Breast epithelium (tissue), 4 donors: ENCODE data around the gene PEBP1. TPM values are rescaled to one million over a fixed set of nuclear protein-coding genes. Genes with fewer than 3 reads are reported as not detected.

Experiments used
- DNase-seq, 2 donors: peaks; one replicate each; pipeline ENCODE4 v3.0.0-alpha.2; 2019; ENCODE audit warnings: low spot score in 2 of 2
- H3K27ac ChIP-seq, 2 donors: fragments of 200-600 bp; sonication (generic) in 1 of 2; one replicate each; pipeline ENCODE4 v1.5.1; 2016 to 2019; ENCODE audit warnings: mild to moderate bottlenecking in 1 of 2
- H3K27me3 ChIP-seq, 2 donors: fragments of 200-600 bp; sonication (generic) in 1 of 2; one replicate each; pipeline versions ENCODE4 v1.5.1 to v1.6.0; 2017 to 2019; ENCODE audit warnings: control low read depth in 1 of 2, mild to moderate bottlenecking in 1 of 2
- H3K36me3 ChIP-seq: fragments of 200-600 bp; one replicate; pipeline ENCODE4 v1.5.1; 2019
- H3K4me1 ChIP-seq, 2 donors: fragments of 200-600 bp; sonication (generic); one replicate each; pipeline ENCODE4 v1.5.1; 2016 to 2019; ENCODE audit warnings: control low read depth in 1 of 2
- H3K4me3 ChIP-seq, 3 donors: fragments of 200-600 bp; sonication (generic); 1 replicate in 2 of 3; 2 replicates in 1 of 3; pipeline ENCODE4 v1.5.1; 2016 to 2019; ENCODE audit warnings: mild to moderate bottlenecking in 3 of 3, moderate library complexity in 2 of 3
- H3K9me3 ChIP-seq, 2 donors: fragments of 200-600 bp; sonication (generic) in 1 of 2; one replicate each; pipeline ENCODE4 v1.5.1; 2016 to 2019; ENCODE audit warnings: control low read depth in 1 of 2
- POLR2A ChIP-seq: fragments of 450-650 bp; IDR thresholded peaks from one replicate; pipeline ENCODE4 v1.6.1; 2016; ENCODE audit warnings: antibody characterized with exemption, mild to moderate bottlenecking, moderate library complexity
- POLR2AphosphoS5 ChIP-seq, 3 donors: sonication (generic); formaldehyde crosslinking; IDR thresholded peaks; one replicate each; pipeline ENCODE4 v1.6.1; 2017; ENCODE audit warnings: antibody characterized with exemption in 3 of 3
- intact Hi-C: fragments of 100-400 bp; cut with DNase I; formaldehyde crosslinking; loops from one replicate; pipeline ENCODE4 v1.15.1; 2023; ENCODE audit warnings: low total_unique reads
- total RNA-seq, 3 donors: library from RNA; depleted of rRNA; stranded (reverse); fragments of >200 nt; gene quantifications; one replicate each; pipeline ENCODE4 v1.1.0, GENCODE V29; 2016
- TF ChIP-seq, protein P1 (sequence below), 3 donors: fragments of 450-650 bp; IDR thresholded peaks; one replicate each; pipeline ENCODE4 v1.5.1; 2016 to 2017; ENCODE audit warnings: antibody characterized with exemption in 3 of 3, mild to moderate bottlenecking in 3 of 3, moderate library complexity in 3 of 3

PEBP1 gene
- total RNA-seq, 3 donors from 2014 or later: 373 to 507 (median 440) TPM

DNA sequence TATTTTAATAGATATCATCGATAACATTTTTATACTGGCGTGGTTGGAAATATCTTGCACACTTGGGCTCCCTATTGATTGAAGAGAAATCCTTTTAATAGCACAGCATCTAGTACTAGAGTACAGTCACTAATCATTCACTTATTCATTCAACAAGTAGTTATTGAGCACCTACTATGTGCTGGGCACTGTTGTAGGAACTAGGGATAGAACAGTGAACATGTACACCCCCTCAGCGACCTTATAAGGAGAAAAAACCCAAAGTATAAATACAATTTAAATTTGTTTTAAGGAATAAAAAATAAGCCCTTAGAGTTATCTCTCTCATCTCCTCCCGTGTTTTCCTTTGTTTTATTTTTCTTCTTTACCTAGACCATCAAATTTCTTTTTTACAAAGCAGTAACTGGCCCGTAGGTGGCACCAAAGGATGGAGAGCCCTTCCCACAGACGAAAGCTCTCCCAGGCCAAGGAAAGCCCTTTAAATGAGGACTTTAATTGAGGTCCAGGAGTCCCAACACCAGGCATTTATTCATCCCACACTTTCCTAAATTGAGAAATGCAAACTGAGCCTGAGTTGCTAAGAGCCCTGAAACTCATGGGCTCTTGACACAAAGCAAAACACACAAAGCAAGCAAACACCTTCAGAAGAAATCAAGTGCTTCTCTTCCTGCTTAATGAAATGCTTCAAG is 29.0 kb downstream of the PEBP1 start:
- H3K27me3 ChIP-seq: no peaks in the 10 kb centered on the region
- H3K9me3 ChIP-seq: no peaks in the 10 kb centered on the region
- no peak overlapping the region for H3K27ac ChIP-seq
- no peaks in the 10 kb centered on the region for H3K4me1 ChIP-seq
- no peak for DNase-seq
- intact Hi-C loops: no loop called here
- TF ChIP-seq, protein P1, sequence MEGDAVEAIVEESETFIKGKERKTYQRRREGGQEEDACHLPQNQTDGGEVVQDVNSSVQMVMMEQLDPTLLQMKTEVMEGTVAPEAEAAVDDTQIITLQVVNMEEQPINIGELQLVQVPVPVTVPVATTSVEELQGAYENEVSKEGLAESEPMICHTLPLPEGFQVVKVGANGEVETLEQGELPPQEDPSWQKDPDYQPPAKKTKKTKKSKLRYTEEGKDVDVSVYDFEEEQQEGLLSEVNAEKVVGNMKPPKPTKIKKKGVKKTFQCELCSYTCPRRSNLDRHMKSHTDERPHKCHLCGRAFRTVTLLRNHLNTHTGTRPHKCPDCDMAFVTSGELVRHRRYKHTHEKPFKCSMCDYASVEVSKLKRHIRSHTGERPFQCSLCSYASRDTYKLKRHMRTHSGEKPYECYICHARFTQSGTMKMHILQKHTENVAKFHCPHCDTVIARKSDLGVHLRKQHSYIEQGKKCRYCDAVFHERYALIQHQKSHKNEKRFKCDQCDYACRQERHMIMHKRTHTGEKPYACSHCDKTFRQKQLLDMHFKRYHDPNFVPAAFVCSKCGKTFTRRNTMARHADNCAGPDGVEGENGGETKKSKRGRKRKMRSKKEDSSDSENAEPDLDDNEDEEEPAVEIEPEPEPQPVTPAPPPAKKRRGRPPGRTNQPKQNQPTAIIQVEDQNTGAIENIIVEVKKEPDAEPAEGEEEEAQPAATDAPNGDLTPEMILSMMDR (IDR thresholded peaks at IDR 0.05): peak in 2 of 3 donors; percentile 26 to 29
- no peak for TF ChIP-seq POLR2A
- H3K4me3 ChIP-seq: no peak overlapping the region
- H3K36me3 ChIP-seq: no peaks in the 10 kb centered on the region

DNA sequence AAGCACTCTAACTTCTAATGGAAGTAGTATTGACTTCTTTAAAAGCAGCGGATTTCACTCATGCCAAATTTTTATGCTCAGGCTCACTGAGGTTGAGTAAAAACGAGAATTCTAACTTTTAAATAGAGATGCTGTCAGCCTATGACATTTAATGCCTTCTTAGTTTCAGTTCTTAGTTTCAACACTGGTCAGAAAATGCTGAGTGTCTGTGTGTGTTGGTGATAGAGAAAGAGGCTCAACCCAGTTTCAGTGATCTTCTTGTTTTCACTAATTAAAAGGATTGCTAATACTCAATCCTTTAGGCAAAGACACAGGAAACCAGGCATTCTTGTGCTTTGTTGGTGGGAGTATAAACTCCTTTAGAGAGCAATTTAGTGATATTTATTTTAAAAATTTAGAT is 31.0 kb downstream of the PEBP1 start:
- no peak overlapping the region for H3K4me3 ChIP-seq
- TF ChIP-seq, protein P1 (IDR thresholded peaks at IDR 0.05): no peak
- no peak for TF ChIP-seq POLR2A
- no peak for TF ChIP-seq POLR2AphosphoS5 (IDR thresholded peaks at IDR 0.05)
- H3K4me1 ChIP-seq: no peaks in the 10 kb centered on the region
- H3K9me3 ChIP-seq: no peaks in the 10 kb centered on the region
- H3K36me3 ChIP-seq: peaks cover 4% of the 10 kb centered on the region
- intact Hi-C loops: no loop called here
- DNase-seq: no peak
- no peak overlapping the region for H3K27ac ChIP-seq
- no peaks in the 10 kb centered on the region for H3K27me3 ChIP-seq

DNA sequence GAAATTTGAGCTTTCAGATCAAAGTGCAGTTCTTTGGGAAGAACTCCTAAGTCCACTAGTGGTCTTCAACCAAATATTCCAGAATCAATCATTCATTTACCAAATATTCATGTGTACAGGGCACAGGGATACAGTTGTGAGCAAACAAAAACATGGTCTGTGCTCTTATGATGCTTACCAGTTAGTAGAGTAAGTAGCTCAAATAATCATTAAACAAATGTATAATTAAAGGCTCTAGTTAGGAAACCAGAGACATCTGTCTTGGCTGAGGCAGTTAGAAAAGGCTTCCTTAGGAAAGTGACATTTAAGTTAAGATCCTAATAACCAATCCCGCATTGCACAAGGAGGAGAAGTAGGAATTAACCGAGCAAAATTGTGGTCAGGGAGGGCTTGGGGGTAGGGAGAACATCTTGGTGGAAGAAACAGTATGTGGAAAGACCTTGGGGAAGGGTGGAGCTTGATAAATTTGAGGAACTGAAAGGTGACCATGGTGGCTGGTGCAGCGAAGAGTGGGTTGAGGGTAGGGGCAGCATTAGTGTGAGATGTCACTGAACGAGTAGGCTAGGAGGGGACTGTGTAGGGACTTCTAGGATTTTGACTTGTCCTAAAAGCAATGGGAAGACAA is 40.0 kb downstream of the PEBP1 start:
- Histone ChIP-seq H3K27ac (no peak overlapping the region), H3K4me3 (no peak overlapping the region), H3K36me3 (peaks cover 8% of the 10 kb centered on the region), H3K27me3 (no peaks in the 10 kb centered on the region), H3K9me3 (no peaks in the 10 kb centered on the region), H3K4me1 (no peaks in the 10 kb centered on the region)
- TF ChIP-seq POLR2A (no peak), POLR2AphosphoS5 (IDR thresholded peaks at IDR 0.05) (no peak)
- TF ChIP-seq, protein P1 (IDR thresholded peaks at IDR 0.05): no peak
- DNase-seq: no peak
- intact Hi-C loops: no loop called here

GRCh38 chr12:118183155-118183554 is 47.2 kb downstream of the PEBP1 start:
- H3K4me1 ChIP-seq: no peaks in the 10 kb centered on the region
- DNase-seq: no peak
- no peak overlapping the region for H3K4me3 ChIP-seq
- H3K9me3 ChIP-seq: no peaks in the 10 kb centered on the region
- no peaks in the 10 kb centered on the region for H3K36me3 ChIP-seq
- H3K27me3 ChIP-seq: no peaks in the 10 kb centered on the region
- no peak for TF ChIP-seq POLR2AphosphoS5 (IDR thresholded peaks at IDR 0.05)
- intact Hi-C loops: loop anchor here (2.0 kb wide), 1 partner anchor 192 kb away; no protein-coding TSS in a partner anchor
- H3K27ac ChIP-seq: no peak overlapping the region

DNA sequence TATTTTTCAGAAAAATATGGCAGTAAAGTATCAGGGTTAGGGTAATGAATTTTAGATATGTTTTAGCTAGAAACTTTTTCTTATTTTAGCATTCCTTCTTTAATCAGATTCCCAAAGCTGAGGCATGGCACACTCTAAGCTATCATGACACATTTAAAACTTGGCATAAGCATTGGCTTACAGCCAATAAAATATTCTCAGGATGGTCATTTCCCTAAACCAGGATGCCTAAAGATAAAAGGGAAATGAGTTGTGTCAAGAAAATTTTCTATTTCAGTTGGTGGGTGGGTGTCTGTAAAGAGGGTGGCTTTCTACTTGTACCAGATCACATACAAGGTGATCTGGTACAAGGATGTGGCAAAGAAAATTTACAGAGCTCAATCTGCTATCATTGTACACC is 47.8 kb downstream of the PEBP1 start:
- Histone ChIP-seq H3K27me3 (no peaks in the 10 kb centered on the region), H3K36me3 (no peaks in the 10 kb centered on the region), H3K27ac (no peak overlapping the region), H3K4me3 (no peak overlapping the region), H3K4me1 (no peaks in the 10 kb centered on the region), H3K9me3 (no peaks in the 10 kb centered on the region)
- intact Hi-C loops: loop anchor here (2.0 kb wide), 1 partner anchor 191 kb away; no protein-coding TSS in a partner anchor
- TF ChIP-seq, protein P1 (IDR thresholded peaks at IDR 0.05): no peak
- TF ChIP-seq POLR2AphosphoS5 (IDR thresholded peaks at IDR 0.05): no peak
- TF ChIP-seq POLR2A: no peak
- no peak for DNase-seq
